ENCODE data around the gene SPEG.

DNA sequence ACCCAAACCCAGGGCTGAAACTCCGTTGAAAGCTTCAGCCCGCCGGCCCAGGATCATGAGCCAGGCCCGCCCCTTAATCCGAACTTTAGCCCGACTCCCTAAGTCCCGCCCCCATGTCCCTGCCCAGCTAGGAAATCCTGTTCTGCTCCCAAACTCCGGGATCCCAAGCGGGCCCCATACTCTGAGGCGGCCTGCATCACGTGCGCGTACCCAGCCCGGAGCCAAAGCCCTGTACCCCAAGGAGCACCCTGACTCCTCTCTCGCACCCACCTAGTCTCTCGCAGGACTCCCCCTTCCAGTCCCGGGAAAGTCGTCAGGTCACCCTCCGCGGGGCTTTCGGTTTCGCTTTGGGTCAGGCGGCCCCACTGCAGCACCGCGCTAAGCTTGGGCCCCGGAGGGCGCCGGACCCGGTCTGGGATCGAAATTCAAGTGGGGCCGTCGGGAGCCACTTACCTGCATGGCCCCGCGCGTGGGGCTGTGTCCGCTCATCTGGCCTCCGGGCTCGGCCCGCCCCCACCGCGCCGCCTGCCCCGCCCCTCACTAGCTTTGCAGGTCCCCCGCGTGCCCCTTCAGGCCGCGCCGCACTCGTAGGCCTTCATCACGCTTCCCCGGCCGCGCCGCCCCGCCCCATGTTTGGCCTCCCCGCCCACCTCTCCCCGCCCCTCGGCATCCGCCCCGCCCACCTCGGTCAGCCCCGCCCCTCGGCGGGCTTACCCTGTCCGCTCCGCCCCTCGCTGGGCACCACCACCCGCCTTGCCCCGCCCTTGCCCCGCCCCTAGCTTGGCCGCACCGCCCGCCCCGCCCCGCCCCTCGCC, 47.1 kb upstream of the SPEG start, which contains the start of gene DNPEP:
- TF ChIP-seq POLR2AphosphoS5 (IDR thresholded peaks at IDR 0.05; ENCODE audit: insufficient read depth, low read depth, low read length) (peak; percentile 33), FOS (IDR thresholded peaks at IDR 0.05; ENCODE audit: borderline replicate concordance, insufficient read depth, low read length) (no peak), POLR2A (IDR thresholded peaks at IDR 0.05; ENCODE audit: low read depth, low read length) (peak; percentile 48), MYC (IDR thresholded peaks at IDR 0.05; ENCODE audit: low read depth, low read length) (no peak)
- TF ChIP-seq, protein P1, sequence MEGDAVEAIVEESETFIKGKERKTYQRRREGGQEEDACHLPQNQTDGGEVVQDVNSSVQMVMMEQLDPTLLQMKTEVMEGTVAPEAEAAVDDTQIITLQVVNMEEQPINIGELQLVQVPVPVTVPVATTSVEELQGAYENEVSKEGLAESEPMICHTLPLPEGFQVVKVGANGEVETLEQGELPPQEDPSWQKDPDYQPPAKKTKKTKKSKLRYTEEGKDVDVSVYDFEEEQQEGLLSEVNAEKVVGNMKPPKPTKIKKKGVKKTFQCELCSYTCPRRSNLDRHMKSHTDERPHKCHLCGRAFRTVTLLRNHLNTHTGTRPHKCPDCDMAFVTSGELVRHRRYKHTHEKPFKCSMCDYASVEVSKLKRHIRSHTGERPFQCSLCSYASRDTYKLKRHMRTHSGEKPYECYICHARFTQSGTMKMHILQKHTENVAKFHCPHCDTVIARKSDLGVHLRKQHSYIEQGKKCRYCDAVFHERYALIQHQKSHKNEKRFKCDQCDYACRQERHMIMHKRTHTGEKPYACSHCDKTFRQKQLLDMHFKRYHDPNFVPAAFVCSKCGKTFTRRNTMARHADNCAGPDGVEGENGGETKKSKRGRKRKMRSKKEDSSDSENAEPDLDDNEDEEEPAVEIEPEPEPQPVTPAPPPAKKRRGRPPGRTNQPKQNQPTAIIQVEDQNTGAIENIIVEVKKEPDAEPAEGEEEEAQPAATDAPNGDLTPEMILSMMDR (IDR thresholded peaks at IDR 0.05; ENCODE audit: extremely low read depth in 1 of 2, insufficient read depth in 1 of 2, low read depth in 1 of 2, low read length in 2 of 2) = no peak
